HG02981 (cell line): ENCODE data around the gene MSI2.

Experiments used
- ATAC-seq: cut with Tn5 transposase; IDR thresholded peaks from one replicate; pipeline ENCODE4 v1.9.1; 2021; ENCODE audit warnings: mild to moderate bottlenecking, moderate library complexity; ENCODE audit not compliant: unreplicated experiment

The MSI2 gene

DNA sequence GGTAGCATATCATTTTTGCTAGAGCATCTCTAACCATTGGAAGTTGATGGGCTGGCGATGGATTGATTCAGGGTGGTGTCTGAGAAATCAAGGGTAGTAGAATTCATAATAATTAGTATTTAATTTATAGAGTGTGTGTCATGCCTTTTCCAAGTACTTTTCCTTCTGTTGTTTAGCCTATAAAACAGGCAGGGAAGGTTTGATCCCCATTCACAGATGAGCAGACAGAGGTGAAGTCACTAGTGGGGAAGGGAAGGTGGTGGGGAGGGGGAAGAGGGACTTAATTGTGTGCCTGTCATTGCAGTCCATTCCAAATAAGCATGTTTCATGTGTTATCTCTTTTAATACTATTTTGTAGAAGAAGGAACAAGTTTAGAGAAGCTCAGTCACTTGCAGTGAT lies 131.3 kb downstream of the MSI2 start:
- ATAC-seq: no peak

GRCh38 chr17:57388131-57388725 lies 131.9 kb downstream of the MSI2 start:
- ATAC-seq: no peak

DNA sequence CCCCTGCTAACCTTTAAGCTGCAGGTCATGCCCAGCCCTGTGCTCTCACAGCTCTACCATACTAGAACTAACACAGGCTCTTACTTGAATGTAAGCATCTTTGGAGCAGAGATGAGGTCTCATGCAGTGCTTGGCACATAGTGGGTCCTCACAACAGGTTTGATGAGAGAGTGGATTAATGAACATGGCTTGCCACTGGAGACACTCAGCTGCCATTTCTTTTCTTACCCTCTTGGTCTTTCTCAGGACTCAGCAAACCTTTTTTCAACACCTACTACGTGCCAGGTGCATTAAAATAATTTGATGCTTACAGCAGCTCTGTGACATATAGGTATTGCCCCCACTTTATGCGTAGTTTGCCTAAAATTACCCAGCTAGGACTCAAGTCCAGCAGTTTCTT lies 133.2 kb downstream of the MSI2 start:
- no peak for ATAC-seq

DNA sequence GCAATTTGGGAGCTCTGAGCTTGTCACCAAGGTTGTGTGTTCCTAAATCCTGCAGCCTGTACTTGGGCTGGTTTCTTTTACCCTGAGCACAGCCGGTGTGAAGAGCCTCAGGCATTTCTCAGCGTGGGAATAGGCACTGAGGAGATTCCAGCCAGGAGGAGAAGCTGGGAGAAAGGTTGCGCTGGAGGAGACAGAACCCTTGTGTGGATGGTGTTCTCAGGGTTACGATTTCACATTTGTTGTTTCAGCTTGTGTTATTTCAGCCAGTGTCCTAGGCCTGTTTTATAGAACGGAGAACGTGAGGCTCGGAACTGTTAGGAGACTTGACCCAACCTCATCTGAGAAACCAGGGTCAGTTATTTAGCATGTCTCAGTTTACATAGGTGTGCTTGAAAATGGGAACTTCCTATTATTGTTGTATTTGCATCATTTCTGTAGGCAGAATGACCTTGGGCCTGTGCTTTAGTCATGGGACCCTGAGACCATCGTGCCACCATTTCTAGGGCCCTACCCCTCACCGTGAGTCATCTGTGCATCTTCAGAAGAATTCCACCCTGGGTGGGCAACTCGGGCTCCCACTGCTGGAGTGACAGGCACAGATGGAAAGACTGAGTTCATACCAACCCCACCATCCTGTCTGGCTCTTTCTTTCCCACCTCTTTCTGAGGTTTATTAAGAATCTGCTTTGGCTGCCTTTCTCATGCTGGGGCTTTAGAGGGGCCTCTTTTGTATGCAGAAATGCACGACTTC lies 134.9 kb downstream of the MSI2 start:
- no peak for ATAC-seq

GRCh38 chr17:57391857-57392471 lies 135.6 kb downstream of the MSI2 start:
- ATAC-seq: no peak

- ATAC-seq: no peak
These were observed 137.0 kb downstream of the MSI2 start for GRCh38 chr17:57393368-57393767.

- no peak for ATAC-seq
These were observed 138.1 kb downstream of the MSI2 start for GRCh38 chr17:57394375-57394774.

- no peak for ATAC-seq
These were observed 139.5 kb downstream of the MSI2 start for GRCh38 chr17:57395721-57396321.

DNA sequence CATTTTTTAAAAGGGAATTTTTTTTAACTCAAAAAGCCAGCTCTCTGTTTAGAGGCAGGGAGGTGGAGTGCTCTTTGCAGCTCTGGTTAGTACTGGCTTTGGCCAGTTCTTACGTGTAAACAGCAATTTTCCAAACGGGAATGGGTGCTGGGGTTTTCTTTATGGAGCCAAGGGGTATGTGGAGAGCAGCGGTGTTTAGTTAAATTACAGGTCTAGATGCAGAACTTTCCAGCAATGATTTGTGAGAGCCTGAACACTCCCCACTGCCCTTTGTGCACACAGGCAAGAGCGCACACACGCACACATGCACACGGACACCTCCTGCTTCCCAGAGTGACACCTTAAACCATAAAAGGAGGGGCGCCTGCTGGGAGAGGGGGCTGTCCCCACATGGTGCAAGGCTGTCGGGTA lies 140.2 kb downstream of the MSI2 start:
- no peak for ATAC-seq

DNA sequence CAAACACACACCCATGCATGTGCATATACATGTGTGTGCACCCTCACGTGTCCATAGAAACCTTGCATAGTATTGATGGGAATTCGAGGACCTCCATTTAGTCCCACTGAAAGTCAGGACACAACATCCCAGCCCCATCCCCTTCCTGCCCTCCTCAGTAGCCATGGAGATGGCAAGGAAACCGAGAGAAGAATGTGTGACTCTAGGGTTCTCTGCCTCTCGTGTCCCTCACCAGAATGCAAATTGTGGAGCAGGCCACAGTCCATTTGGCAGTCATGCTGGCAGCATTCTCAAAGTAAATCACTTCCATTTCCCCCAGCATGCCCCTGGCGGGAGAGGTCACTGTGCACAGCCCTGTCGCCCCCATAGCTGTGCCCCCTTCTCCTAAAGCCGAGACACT lies 141.1 kb downstream of the MSI2 start:
- no peak for ATAC-seq

GRCh38 chr17:57399690-57400089 lies 143.4 kb downstream of the MSI2 start:
- no peak for ATAC-seq

DNA sequence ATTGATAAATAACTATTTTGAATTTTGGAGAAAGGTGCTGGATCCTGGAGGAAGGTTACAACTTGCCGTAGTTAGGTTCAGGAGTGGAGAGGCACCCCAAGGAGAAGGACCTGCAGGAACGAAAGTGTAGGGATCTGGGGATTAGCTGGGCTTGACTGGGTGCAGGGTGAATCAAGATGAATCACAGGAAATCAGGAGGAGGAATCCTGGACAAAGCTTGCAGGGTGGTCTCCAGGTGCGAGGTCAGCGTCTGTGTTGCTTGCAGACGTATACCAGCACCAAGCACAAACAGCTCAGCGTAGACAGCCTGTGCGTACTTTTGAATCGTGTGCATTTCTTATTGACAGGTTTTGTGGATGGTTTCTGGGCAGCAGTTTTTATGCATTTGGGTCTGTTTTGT lies 144.3 kb downstream of the MSI2 start:
- ATAC-seq: no peak

GRCh38 chr17:57401556-57402488 lies 145.5 kb downstream of the MSI2 start:
- no peak for ATAC-seq

DNA sequence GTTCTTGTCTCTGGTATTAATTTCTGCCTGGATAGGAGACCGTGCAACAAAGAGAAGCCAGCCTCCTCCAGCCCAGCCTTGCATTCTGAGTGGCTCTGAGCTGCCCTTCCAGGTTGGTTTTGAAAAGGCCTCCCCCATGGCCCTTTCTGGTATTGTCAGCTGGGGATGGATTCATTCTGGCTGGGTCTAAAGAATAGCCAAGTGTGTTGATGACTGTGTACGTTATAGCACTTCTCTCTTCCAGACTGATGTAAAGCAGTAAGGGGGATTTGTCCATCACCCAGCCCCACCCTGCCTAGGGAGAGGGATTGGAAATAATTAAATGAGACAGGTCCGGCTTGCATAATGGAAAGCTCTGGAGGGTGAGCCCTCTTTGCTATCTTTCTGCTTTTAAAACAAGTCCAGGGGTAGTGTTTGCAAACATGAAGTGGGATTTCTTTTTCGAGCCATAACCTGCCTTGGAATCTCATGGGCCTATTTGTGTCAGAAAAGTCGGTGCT lies 146.4 kb downstream of the MSI2 start:
- no peak for ATAC-seq

DNA sequence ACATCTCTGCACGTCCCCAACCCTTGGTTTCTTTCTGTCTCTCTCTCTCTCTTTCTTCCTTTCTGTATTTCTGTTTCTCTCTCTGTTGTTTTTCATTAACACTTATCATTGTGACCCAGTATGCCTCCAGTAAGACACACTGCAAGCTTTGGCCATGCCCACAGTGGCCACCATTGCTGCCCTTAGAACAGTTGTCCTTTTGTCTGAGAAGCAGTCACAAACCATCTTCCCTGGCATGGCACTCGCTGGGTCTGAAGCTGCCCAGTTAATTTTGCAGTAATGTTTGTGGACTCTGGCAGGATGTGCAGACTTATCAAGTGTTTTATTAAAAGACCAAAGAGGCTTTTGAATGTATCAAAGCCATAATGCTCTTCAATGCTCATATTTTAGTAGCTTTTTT lies 146.9 kb downstream of the MSI2 start:
- ATAC-seq: no peak

- ATAC-seq: no peak
These were observed 147.8 kb downstream of the MSI2 start for GRCh38 chr17:57404073-57404472.

DNA sequence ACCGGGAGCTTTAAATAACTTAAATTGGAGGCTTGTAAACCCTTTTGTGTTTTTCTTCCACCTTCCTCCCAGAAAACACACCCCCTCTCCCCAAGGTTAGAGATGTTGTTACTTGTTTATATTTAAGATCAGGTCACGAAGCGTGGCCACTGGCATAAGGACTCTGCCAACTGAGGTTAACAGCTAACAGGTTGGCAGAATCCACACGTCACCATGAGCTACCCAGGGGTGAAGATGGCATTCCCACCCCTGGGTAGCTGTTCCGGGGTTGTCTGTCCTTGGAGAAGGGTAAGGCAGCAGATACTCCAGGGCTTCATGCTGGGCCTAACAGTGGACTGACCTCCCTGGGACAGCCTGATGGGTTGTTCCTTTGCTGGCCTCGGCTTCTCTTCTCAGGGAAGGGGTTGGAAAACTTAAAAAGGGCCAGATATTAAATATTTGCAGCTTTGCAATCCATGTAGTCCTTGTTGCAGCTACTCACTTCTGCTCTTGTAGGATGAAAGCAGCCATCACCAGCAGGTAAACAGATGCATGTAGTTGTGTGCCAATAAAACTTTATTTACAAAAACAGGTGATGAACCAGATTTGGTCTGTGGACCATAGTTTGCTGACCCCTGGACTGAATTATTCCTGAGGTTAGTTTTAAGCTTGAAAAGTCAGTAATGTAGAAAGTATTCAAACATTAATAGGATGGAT lies 148.6 kb downstream of the MSI2 start:
- no peak for ATAC-seq

- ATAC-seq: no peak
These were observed 149.3 kb downstream of the MSI2 start for GRCh38 chr17:57405491-57406072.

DNA sequence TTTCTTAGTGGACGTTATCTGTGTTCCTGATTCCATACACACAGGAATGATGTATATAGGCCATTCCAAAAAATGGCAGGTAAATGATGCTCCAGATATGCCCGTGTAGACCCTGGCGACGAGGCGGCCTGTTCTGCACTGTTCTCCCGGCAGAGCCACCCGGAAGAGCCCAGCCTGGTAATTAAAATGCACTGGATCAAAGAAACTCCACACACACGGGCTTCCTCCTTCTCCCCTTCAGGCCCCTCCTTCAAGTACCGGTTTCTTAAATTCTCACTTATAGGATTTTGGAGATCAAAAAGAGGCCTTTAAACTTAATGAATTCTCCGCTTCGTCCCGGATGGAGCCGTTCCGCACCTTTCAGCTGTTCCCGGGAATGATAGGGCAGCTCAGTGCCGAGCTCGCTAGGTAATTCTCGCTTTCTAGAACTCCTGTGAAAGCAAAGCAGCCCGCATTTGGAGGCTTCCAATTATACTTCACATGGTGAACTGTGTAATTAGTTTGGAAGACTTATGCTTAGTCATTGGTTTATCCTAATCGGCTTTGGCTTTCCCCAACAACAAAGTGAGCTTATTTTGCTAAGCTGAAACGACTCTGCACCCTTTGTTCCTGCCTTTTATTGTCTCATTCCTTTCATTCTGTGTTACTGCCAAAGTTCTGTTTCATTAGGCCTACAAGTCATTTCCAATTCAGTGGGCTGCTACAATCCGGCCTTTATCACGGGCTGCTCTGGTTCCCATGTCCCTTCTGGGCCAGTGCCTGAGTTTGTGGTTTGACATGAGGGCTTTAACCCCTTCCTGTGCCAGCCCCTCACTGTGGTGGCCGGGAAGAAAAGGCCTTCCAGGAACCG lies 150.0 kb downstream of the MSI2 start:
- ATAC-seq: no peak
